DND-41 (cell line): ENCODE data around the gene SLC39A11.

Source experiments
- ATAC-seq: fragments of 200-7000 bp; cut with Tn5 transposase; 3 replicates; pipeline ENCODE4 v1.9.1; 2021; ENCODE audit warnings: low read depth; ENCODE audit not compliant: insufficient read depth
- DNase-seq: peaks from one replicate; pipeline ENCODE4 v3.0.0-alpha.2; 2020
- H2AFZ ChIP-seq: 2 replicates; pipeline ENCODE4 v1.6.0; 2012; ENCODE audit warnings: low read depth, low read length
- H3K27ac ChIP-seq: 2 replicates; pipeline ENCODE4 v1.5.1; 2012; ENCODE audit warnings: low read length, inconsistent platforms
- H3K27me3 ChIP-seq: fragments of 200-600 bp; sonication (generic); 2 replicates; pipeline ENCODE4 v1.6.0; 2012; ENCODE audit warnings: low read length, mild to moderate bottlenecking, inconsistent platforms; ENCODE audit not compliant: insufficient read depth, poor library complexity
- H3K36me3 ChIP-seq: 2 replicates; pipeline ENCODE4 v1.5.1; 2012; ENCODE audit warnings: low read length, inconsistent platforms; ENCODE audit not compliant: insufficient read depth
- H3K4me1 ChIP-seq: 2 replicates; pipeline ENCODE4 v1.5.1; 2012; ENCODE audit warnings: mild to moderate bottlenecking, low read length; ENCODE audit not compliant: insufficient read depth
- H3K4me2 ChIP-seq: 2 replicates; pipeline ENCODE4 v1.6.0; 2012; ENCODE audit warnings: mild to moderate bottlenecking, moderate library complexity, low read length, inconsistent platforms; ENCODE audit not compliant: insufficient read depth
- H3K4me3 ChIP-seq, 2 experiments: fragments of 200-600 bp in 1 of 2; shearing (Covaris generic) in 1 of 2; 2 replicates each; pipeline ENCODE4 v1.5.1; 2012 to 2016; ENCODE audit warnings: inconsistent platforms in 2 of 2, low read length in 2 of 2, mild to moderate bottlenecking in 2 of 2, low read depth in 1 of 2, moderate library complexity in 1 of 2
- H3K79me2 ChIP-seq: 2 replicates; pipeline ENCODE4 v1.6.0; 2012; ENCODE audit warnings: low read length, inconsistent platforms; ENCODE audit not compliant: insufficient read depth
- H3K9ac ChIP-seq: 2 replicates; pipeline ENCODE4 v1.6.0; 2012; ENCODE audit warnings: low read depth, mild to moderate bottlenecking, inconsistent platforms, low read length, moderate library complexity
- H3K9me3 ChIP-seq: 2 replicates; pipeline ENCODE4 v1.5.1; 2012; ENCODE audit warnings: low read length, moderate library complexity, mild to moderate bottlenecking, inconsistent platforms; ENCODE audit not compliant: insufficient read depth, severe bottlenecking
- H4K20me1 ChIP-seq: 2 replicates; pipeline ENCODE4 v1.6.0; 2012; ENCODE audit warnings: low read length; ENCODE audit not compliant: insufficient read depth
- EZH2 ChIP-seq: IDR thresholded peaks from 3 replicates; pipeline ENCODE4 v1.6.1; 2012; ENCODE audit warnings: borderline replicate concordance, low read depth, mild to moderate bottlenecking, moderate library complexity, low read length, inconsistent platforms; ENCODE audit not compliant: severe bottlenecking
- TF ChIP-seq, protein P1 (sequence below): IDR thresholded peaks from 2 replicates; pipeline ENCODE4 v1.5.1; 2012; ENCODE audit warnings: borderline replicate concordance, low read length, moderate library complexity, mild to moderate bottlenecking; ENCODE audit not compliant: poor library complexity, severe bottlenecking; ENCODE audit errors: extremely low read depth

SLC39A11 gene

DNA sequence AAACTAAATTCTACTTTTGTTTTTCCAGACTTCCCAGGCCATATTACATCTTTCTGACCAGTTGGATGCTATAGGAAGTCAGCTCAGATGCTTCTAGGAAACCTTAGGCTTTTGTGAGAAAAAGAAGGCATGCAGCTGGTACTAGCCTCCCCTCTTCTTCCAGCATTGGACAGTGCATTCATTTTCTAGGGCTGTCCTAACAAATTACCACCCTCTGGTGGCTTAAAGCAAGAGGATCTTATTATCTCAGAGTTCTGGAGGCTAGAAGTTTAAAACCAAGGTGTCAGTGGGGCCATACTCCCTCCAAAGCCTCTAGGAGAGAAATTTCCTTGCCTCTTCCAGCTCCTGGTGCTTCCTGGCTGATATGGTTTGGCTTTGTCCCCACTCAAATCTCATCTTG, 467.8 kb downstream of the SLC39A11 start:
- Histone ChIP-seq H3K9ac (no peak overlapping the region), H3K4me3 (no peak overlapping the region), H2AFZ (no peak overlapping the region), H3K4me1 (no peaks in the 10 kb centered on the region), H3K4me2 (no peak overlapping the region), H4K20me1 (no peaks in the 10 kb centered on the region), H3K27ac (no peak overlapping the region), H3K79me2 (no peaks in the 10 kb centered on the region), H3K27me3 (peaks cover 12% of the 10 kb centered on the region), H3K9me3 (no peaks in the 10 kb centered on the region), H3K36me3 (no peaks in the 10 kb centered on the region)
- no peak for DNase-seq
- ATAC-seq = no peak
- no peak for TF ChIP-seq EZH2
- TF ChIP-seq, protein P1, sequence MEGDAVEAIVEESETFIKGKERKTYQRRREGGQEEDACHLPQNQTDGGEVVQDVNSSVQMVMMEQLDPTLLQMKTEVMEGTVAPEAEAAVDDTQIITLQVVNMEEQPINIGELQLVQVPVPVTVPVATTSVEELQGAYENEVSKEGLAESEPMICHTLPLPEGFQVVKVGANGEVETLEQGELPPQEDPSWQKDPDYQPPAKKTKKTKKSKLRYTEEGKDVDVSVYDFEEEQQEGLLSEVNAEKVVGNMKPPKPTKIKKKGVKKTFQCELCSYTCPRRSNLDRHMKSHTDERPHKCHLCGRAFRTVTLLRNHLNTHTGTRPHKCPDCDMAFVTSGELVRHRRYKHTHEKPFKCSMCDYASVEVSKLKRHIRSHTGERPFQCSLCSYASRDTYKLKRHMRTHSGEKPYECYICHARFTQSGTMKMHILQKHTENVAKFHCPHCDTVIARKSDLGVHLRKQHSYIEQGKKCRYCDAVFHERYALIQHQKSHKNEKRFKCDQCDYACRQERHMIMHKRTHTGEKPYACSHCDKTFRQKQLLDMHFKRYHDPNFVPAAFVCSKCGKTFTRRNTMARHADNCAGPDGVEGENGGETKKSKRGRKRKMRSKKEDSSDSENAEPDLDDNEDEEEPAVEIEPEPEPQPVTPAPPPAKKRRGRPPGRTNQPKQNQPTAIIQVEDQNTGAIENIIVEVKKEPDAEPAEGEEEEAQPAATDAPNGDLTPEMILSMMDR = no peak

DNA sequence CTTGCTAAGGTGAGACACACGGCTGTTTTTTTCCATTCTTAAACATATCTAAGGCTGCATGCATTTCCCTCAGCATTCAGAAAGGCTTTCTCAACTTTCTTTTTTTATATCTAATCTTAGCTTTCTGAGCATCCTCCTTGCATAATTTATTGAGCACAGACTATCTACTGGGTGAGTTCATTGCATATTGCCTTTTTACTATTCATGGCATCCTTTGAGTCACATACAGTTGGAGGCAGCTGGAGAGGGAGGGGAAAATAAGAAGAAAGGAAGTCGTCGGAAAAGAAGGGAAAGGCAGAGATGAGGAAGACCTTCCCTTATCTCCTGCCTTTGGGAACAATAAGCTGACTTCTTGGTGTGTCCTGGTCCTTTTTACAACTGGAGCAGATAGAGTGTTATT, 468.3 kb downstream of the SLC39A11 start:
- Histone ChIP-seq H3K9me3 (no peaks in the 10 kb centered on the region), H3K79me2 (no peaks in the 10 kb centered on the region), H3K27ac (no peak overlapping the region), H3K4me3 (no peak overlapping the region), H3K9ac (no peak overlapping the region), H3K27me3 (peaks cover 12% of the 10 kb centered on the region), H2AFZ (no peak overlapping the region), H3K36me3 (no peaks in the 10 kb centered on the region), H4K20me1 (no peaks in the 10 kb centered on the region), H3K4me1 (no peaks in the 10 kb centered on the region), H3K4me2 (no peak overlapping the region)
- ATAC-seq (no peak), DNase-seq (no peak)
- TF ChIP-seq EZH2 = no peak
- TF ChIP-seq, protein P1 = no peak

- DNase-seq (no peak), ATAC-seq (no peak)
- Histone ChIP-seq H3K4me1 (peaks cover 5% of the 10 kb centered on the region), H3K4me2 (no peak overlapping the region), H3K4me3 (no peak overlapping the region), H3K9me3 (no peaks in the 10 kb centered on the region), H2AFZ (no peak overlapping the region), H3K27ac (no peak overlapping the region), H3K79me2 (no peaks in the 10 kb centered on the region), H3K9ac (no peak overlapping the region), H3K27me3 (peaks cover 12% of the 10 kb centered on the region), H4K20me1 (no peaks in the 10 kb centered on the region), H3K36me3 (no peaks in the 10 kb centered on the region)
- TF ChIP-seq, protein P1 = no peak
- no peak for TF ChIP-seq EZH2
These were observed 469.6 kb downstream of the SLC39A11 start for GRCh38 chr17:72622661-72623433.
